Erythroblast (primary cell): ENCODE data around the gene TAS2R42.

ENCODE experiments used
- GATA1 ChIP-seq: IDR thresholded peaks from 2 replicates; pipeline ENCODE4 v1.6.1; 2011; ENCODE audit warnings: low read depth, mild to moderate bottlenecking, control low read depth, low read length, moderate library complexity
- POLR2A ChIP-seq: IDR thresholded peaks from 2 replicates; pipeline ENCODE4 v1.6.1; 2011; ENCODE audit warnings: mild to moderate bottlenecking, low read length

DNA sequence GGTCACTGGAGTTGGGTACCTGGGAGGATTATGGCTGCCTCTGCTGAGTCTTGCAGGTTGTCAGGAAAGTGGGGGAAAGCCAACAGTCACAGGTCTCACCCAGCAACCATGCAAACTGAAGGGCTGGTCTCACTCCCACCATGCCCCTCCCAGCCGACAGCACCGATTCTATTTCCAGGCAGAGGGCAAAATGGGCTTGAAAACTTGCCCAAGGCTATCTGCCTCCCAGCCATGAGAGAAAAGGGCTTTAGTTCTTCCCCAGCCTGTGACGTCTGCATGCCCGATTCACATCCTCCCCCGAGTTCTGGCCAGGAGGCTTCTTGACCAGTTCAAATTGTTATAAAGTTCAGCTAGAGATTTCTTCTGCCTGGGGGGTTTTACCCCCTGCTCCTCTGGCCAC lies 42.4 kb downstream of the TAS2R42 start:
- TF ChIP-seq POLR2A (no peak), GATA1 (no peak)
